NOMO-1 treated with DMSO at 0.1 percent for 48 hours (cell line): ENCODE results near the gene MMP10.

Experiments
- DNase-seq: peaks from one replicate; lab custom pipeline; 2025; ENCODE audit not compliant: unreplicated experiment; lab: John Stamatoyannopoulos, UW

MMP10 gene

DNA sequence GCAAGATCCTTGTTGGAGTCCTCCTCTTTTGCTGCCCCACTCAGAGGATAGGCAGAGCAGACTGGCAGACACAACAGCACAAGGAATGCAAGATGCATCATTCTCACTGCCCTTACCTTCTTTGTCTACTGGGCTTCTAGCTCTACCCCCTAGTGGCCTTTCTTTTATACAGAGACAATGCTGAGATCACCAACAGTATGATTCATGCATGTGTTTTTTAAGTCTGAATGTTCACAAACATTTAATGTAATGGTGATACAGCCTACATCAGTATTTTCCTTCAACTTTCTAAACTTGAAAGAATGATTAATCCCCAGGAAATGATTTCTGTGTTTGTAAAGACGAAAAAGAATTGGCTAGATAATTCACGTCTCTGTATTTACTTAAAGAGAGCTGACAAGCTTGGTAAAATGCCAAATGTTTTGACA lies at the start of gene MMP10:
Gene MMP10 (minus strand): TSS at position 138 of the 428 bp plus-strand sequence. CDS start 37 bp downstream, at position 101.
- DNase-seq: no peak

- no peak for DNase-seq
These were observed 49.0 kb upstream of the MMP10 start for GRCh38 chr11:102829316-102830000.

- DNase-seq: no peak
These were observed 44.1 kb upstream of the MMP10 start for GRCh38 chr11:102824556-102824955.

DNA sequence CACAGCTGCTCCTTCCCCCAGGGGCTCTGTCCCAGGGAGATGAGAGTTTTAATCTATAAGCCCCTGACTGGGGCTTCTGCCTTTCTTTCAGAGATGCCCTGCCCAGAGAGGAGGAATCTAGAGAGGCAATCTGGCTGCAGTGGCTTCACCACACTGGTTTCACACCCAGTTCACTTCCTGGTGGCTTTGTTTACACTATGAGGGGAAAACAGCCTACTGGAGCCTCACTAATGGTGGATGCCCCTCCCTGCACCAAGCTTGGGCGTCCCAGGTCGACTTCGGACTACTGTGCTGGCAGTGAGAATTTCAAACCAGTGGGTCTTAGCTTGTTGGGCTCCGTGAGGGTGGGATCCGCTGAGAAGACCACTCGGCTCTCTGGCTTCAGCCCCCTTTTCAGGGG lies 39.1 kb upstream of the MMP10 start:
- no peak for DNase-seq

DNA sequence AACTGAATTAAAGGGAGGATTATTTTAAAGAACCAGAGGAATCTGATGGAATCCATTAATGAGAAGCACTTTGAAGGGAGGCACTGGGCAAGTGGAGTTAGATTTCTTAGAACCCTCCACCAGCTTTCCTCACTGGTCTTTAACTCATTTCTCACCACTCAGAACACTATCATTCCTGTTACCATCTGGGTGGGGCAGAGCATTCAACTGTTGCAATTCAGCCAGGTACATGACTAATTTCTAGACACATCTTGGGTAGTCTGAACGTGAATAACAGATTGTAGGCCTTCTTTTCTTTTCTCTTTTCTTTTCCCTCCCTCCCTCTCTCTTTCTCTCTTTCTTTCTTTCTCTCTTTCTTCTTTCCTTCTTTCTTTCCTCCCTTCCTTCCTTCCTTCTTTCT lies 33.1 kb upstream of the MMP10 start:
- DNase-seq: no peak

- DNase-seq: no peak
These were observed 31.8 kb upstream of the MMP10 start for GRCh38 chr11:102812188-102812587.

GRCh38 chr11:102810950-102811660 lies 30.7 kb upstream of the MMP10 start:
- DNase-seq: no peak

- no peak for DNase-seq
These were observed 29.5 kb upstream of the MMP10 start for GRCh38 chr11:102809971-102810370.

DNA sequence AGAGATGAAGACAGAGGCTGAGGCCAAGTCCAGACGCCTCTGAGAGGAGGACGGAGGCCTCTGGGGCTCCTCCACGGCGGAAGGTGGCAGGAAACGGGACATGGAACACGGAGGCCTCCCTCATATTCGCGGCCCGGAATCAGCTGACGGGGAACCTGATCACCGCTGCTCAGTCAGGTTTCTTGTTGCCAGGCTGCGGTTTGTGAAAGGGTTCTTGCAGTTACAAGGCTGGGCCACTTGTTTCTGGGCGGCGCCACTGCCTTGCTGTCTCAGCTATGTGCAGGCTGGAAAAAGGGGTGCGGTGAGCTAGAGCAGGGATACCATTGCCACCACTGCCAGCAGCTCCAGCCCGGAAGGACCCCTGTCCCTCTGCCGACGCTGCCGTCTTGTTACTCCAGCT lies 27.5 kb upstream of the MMP10 start:
- no peak for DNase-seq

DNA sequence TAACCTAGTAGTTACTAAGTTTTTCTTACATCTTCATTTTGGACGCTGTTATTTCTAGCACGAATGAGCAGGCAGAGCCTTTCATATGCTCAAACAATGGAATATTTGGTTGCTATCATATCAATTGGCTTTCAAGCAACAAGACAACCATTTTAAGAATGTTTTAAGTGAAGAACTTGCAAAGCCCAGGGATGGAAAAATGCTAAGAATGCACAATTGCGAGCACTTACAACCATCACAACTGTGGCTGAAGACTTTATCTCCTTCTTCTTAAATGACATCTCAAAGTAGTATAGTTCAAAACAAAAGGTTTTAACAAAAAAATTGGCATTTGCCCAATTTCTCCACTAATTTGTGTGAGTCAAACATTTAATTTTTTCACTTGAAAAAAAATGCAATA lies 25.9 kb upstream of the MMP10 start:
- DNase-seq: no peak

DNA sequence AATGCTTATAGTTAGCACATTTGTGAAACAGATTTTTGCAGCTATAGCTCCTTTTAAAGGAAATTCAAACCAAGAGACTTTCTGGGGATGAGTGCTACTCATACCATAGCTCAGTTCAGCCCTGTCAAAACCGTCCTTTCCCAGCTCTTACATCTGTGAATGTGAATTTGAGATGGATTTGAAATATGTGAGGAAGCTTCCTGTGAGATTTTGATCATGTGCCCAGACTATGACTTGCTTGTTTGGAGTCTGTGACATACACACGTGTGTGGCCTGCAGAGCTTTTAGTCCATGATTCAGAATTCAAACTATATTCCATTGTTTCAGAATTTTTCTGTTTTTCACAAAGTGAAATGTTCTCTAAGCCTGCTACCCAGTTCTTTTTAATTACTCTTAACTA lies 21.9 kb upstream of the MMP10 start:
- DNase-seq: no peak

DNA sequence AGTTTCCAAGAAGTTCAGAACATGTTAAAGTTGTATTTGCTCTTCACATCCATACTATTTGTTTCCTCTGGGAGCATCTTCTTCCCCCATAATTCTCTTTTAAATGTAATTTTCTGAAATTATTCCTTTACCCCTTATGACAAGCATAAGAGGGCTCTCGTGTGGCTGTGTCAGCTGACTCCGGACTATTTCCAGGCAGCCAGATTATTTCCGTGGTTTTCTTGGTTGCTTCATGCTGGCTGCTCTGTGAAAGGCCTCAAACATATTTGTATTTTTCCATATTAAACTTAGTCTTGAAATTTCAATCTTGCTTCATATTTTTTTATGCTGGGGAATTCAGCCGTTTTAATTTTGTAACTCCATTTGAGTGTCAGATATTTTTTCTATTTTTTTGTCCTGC lies 20.3 kb upstream of the MMP10 start:
- no peak for DNase-seq

DNA sequence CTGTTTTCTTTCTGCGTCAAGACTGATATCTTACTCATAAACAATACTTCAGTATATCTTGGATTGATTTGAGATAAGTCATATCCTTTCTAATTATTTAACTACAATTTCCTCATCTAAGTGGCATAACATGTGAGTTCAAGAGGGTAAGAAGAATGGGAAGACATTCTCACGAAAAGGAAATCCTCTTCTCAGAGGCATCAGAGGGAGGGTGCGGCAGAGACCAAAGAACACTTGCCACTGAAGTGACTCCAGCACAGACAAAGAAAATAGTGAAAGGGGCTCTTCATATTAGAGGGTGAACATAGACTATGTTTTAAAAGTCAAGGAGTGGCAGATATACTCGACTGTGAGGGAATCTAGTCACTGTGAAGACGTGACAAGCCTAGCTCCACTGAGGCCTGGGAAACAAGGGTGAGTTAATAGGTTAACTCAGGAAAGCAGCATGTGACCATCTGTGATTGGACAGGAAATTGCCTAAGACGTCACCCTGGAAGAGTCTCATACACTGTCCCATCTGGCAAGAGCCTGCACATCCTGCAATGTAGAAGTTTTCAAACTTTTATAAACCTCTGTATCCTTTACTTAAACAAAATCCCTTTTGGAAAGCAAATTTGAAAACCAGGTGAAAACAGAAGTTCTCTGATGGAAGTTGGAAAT lies 19.4 kb upstream of the MMP10 start:
- DNase-seq: no peak

DNA sequence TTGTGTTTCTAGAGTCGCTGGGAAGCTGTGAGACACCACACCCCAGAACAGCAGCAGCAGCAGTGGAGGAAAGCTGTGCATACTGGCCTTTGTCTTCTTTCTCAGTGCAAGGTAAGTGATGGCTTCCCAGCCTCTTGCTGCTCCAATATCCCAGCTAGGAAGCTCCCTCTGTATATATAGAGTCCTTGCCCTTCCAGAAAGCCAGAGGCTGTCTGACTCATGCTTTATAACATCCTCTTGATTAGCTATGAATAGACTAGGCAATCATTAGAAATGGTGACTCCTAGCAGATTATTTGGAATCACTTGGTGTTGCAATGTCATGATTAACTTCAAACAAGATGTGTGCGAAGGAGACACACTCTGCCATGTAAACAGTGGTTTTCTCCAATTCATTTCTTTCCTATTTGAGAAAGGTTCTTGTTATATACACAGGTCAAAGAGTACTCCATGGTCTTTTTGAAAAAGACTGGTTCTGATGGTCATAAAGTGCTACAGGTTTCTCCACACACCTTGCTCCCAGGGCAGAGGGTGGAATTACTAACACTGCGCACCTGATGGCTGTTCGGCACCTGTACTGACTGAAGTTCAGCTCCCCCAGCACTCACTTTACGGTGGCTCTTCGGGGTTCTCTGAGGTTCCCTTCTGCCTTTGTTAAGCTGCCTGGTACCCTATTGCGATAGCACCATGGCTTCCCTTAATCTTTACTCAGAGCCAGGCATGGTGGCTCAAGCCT lies 17.8 kb upstream of the MMP10 start, which contains the start of gene MMP1:
Gene MMP1 (minus strand): TSS at position 149 of the 735 bp plus-strand sequence. CDS start 68 bp downstream, at position 81.
- DNase-seq: no peak

DNA sequence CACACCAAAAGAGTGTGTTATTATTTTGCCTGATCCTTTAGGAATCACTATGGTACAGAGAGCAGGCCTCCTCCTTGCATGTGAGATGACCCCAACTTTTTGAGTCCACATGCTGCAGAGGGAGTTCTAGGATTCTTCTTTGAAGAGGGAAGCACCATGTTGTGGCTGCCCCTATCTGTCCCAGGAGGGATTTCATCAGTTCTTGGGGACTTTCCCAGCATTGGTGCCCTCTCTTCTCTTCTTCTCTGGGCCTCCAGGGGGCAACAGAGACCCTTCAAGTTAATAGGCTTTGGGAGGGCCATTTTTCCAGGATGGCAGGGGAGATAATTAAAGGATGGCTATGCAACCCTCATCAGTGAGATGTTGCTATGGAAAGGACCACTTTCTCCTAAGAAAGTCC lies 14.0 kb upstream of the MMP10 start:
- DNase-seq: no peak

- no peak for DNase-seq
These were observed 13.4 kb upstream of the MMP10 start for GRCh38 chr11:102793677-102794290.

GRCh38 chr11:102792604-102793003 lies 12.2 kb upstream of the MMP10 start:
- DNase-seq: peak; percentile 20

GRCh38 chr11:102791271-102792036 lies 11.0 kb upstream of the MMP10 start:
- no peak for DNase-seq

- no peak for DNase-seq
These were observed 8.0 kb upstream of the MMP10 start for GRCh38 chr11:102788334-102788995.

DNA sequence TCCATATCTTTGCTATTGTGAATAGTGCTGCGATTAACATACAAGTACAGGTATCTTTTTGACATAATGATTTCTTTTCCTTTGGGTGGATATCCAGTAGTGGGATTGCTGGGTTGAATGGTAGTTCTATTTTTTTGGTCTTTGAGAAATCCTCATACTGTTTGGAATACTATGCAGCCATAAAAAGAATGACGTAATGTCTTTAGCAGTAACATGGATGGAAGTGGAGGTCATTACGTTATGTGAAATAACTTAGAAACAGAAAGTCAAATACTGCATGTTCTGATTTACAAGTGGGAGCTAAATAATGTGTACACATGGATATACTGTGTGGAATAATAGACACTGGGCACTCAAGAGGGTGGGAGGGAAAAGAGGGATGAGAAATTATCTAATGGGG lies 4.0 kb upstream of the MMP10 start:
- no peak for DNase-seq
